ENCODE measurements around the gene WNK4.
A peak's percentile ranks its signal among the peaks of the same experiment; 100 is the strongest.

WNK4 gene

DNA sequence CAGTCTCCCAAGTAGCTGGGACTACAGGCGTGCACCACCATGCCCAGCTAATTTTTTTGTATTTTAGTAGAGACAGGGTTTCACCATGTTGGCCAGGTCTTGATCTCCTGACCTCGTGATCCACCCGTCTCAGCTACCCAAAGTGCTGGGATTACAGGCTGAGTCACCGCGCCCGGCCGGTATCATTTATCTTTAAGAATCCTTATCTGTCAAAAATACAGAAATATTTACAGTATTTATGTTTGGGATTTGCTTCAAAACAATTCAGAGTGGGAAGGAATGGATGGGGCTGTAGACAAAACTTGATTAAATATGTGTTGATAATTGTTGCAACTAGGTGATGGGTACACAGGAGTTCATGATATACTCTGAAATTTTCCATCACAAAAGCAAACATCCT lies 40.8 kb downstream of the WNK4 start:
- H3K9ac ChIP-seq (ENCODE audit: low read depth, low read length) = no peak overlapping the region

GRCh38 chr17:42827472-42827871 lies 47.1 kb downstream of the WNK4 start:
- WGBS = 80% methylated on average over 1 of the region's 1 CpG
- Histone ChIP-seq H3K9me3 (ENCODE audit: insufficient read depth, low read depth, low read length) (no peaks in the 10 kb centered on the region), H3K27me3 (ENCODE audit: insufficient read depth, low read length) (peaks cover 18% of the 10 kb centered on the region; the same call in 1 of the 2 replicates), H3K9ac (ENCODE audit: low read depth, low read length) (no peak overlapping the region), H3K27ac (ENCODE audit: low read depth, low read length) (no peak overlapping the region), H3K36me3 (ENCODE audit: insufficient read depth, low read length) (no peaks in the 10 kb centered on the region), H3K4me3 (ENCODE audit: low read length) (no peak overlapping the region), H3K4me1 (ENCODE audit: insufficient read depth, low read length) (peaks cover 5% of the 10 kb centered on the region; the same call in 1 of the 2 replicates)

More for the DNA sequence above, 40.8 kb downstream of the WNK4 start:
- Histone ChIP-seq H3K9me3 (ENCODE audit: insufficient read depth, low read depth, low read length) (no peaks in the 10 kb centered on the region), H3K36me3 (ENCODE audit: insufficient read depth, low read length) (peaks cover 50% of the 10 kb centered on the region), H3K27me3 (ENCODE audit: insufficient read depth, low read length) (no peaks in the 10 kb centered on the region), H3K4me3 (ENCODE audit: low read length) (no peak overlapping the region), H3K27ac (ENCODE audit: low read depth, low read length) (no peak overlapping the region), H3K4me1 (ENCODE audit: insufficient read depth, low read length) (no peaks in the 10 kb centered on the region)
- 97% methylated on average over 3 of the region's 7 CpGs for WGBS

GRCh38 chr17:42830971-42831370 lies 50.6 kb downstream of the WNK4 start:
- H3K9me3 ChIP-seq (ENCODE audit: insufficient read depth, low read depth, low read length) = no peaks in the 10 kb centered on the region
- peaks cover 18% of the 10 kb centered on the region; the same call in 1 of the 2 replicates for H3K27me3 ChIP-seq (ENCODE audit: insufficient read depth, low read length)
- H3K36me3 ChIP-seq (ENCODE audit: insufficient read depth, low read length) = peaks cover 16% of the 10 kb centered on the region
- H3K4me3 ChIP-seq (ENCODE audit: low read length) = no peak overlapping the region
- no peak overlapping the region for H3K9ac ChIP-seq (ENCODE audit: low read depth, low read length)
- peaks cover 13% of the 10 kb centered on the region; the same call in 1 of the 2 replicates for H3K4me1 ChIP-seq (ENCODE audit: insufficient read depth, low read length)
- no peak overlapping the region for H3K27ac ChIP-seq (ENCODE audit: low read depth, low read length)

GRCh38 chr17:42832213-42832933 lies 52.0 kb downstream of the WNK4 start:
- WGBS = 59% methylated on average over 9 of the region's 9 CpGs
- H3K9ac ChIP-seq (ENCODE audit: low read depth, low read length) = peak overlapping the region; percentile 99
- peaks cover 13% of the 10 kb centered on the region; the same call in 1 of the 2 replicates for H3K4me1 ChIP-seq (ENCODE audit: insufficient read depth, low read length)
- H3K36me3 ChIP-seq (ENCODE audit: insufficient read depth, low read length) = peaks cover 28% of the 10 kb centered on the region
- H3K4me3 ChIP-seq (ENCODE audit: low read length) = peak overlapping the region; percentile 81
- H3K27ac ChIP-seq (ENCODE audit: low read depth, low read length) = peak overlapping the region; percentile 95
- H3K9me3 ChIP-seq (ENCODE audit: insufficient read depth, low read depth, low read length) = no peaks in the 10 kb centered on the region
- H3K27me3 ChIP-seq (ENCODE audit: insufficient read depth, low read length) = peaks cover 11% of the 10 kb centered on the region; the same call in 1 of the 2 replicates

DNA sequence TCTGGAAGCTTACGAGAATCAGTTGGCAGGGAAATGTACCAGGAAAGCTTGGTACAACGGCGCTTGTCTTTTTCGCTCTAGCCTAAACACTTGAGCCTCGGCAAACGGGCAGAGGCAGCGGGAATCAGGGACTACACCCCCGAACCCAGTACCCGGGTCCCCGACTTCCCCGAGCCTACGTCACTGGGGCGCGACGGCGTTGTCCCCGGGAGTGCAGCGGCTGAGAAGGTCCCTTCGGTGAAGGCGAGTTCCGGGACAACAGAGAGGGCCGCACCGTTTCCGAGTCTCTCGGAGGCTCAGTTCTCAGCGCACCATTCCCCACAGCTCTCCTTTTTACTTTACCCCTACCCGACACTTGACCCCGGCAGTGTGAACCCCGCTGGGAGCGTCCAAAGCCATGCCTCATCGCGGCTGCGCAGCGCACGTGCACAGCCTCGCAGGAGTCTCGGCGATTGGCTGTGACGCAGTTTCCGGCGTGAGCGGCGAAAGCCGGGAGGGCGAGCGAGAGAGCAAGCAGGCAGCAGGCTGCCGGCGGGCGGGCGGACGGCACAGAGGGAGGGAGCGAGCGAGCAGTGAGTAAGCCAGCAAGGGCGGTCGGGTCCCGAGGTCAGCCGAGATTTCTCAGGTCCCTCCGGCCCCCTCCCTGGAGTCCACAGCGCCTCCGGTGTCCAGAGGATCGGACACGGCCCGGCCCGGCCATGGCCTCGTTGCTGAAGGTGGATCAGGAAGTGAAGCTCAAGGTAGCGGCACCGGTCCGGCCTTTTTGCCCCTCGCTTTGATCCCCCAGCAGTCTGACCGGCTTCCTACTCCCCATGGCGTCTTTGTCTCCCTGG lies 52.7 kb downstream of the WNK4 start, which contains the start of gene PSME3:
Gene PSME3 (plus strand): TSS at position 464 of the 833 bp plus-strand sequence. CDS start 235 bp downstream, at position 699.
- H3K27ac ChIP-seq (ENCODE audit: low read depth, low read length) = peak within 1 kb of the TSS; percentile 95
- no peaks in the 10 kb centered on the region for H3K9me3 ChIP-seq (ENCODE audit: insufficient read depth, low read depth, low read length)
- peaks cover 35% of the 10 kb centered on the region for H3K36me3 ChIP-seq (ENCODE audit: insufficient read depth, low read length)

GRCh38 chr17:42833767-42834422 lies 53.5 kb downstream of the WNK4 start:
- Histone ChIP-seq H3K4me1 (ENCODE audit: insufficient read depth, low read length) (peaks cover 13% of the 10 kb centered on the region; the same call in 1 of the 2 replicates), H3K27me3 (ENCODE audit: insufficient read depth, low read length) (no peaks in the 10 kb centered on the region; the same call in 1 of the 2 replicates), H3K27ac (ENCODE audit: low read depth, low read length) (peak overlapping the region; percentile 95), H3K4me3 (ENCODE audit: low read length) (peak overlapping the region; percentile 81), H3K9ac (ENCODE audit: low read depth, low read length) (peak overlapping the region; percentile 99), H3K9me3 (ENCODE audit: insufficient read depth, low read depth, low read length) (no peaks in the 10 kb centered on the region), H3K36me3 (ENCODE audit: insufficient read depth, low read length) (peaks cover 43% of the 10 kb centered on the region)
- 7% methylated on average over 17 of the region's 18 CpGs for WGBS

More for the DNA sequence above, 52.7 kb downstream of the WNK4 start, which contains the start of gene PSME3:
- under 1% methylated on average over 71 of the region's 71 CpGs for WGBS
- Histone ChIP-seq H3K9ac (ENCODE audit: low read depth, low read length) (peak within 1 kb of the TSS; percentile 99), H3K4me3 (ENCODE audit: low read length) (peak within 1 kb of the TSS; percentile 81), H3K27me3 (ENCODE audit: insufficient read depth, low read length) (peaks cover 5% of the 10 kb centered on the region; the same call in 1 of the 2 replicates), H3K4me1 (ENCODE audit: insufficient read depth, low read length) (peaks cover 13% of the 10 kb centered on the region; the same call in 1 of the 2 replicates)

GRCh38 chr17:42835732-42836131 lies 55.3 kb downstream of the WNK4 start:
- no peaks in the 10 kb centered on the region for H3K27me3 ChIP-seq (ENCODE audit: insufficient read depth, low read length)
- H3K4me3 ChIP-seq (ENCODE audit: low read length) = no peak overlapping the region
- H3K9ac ChIP-seq (ENCODE audit: low read depth, low read length) = no peak overlapping the region
- H3K9me3 ChIP-seq (ENCODE audit: insufficient read depth, low read depth, low read length) = no peaks in the 10 kb centered on the region
- no peak overlapping the region for H3K27ac ChIP-seq (ENCODE audit: low read depth, low read length)
- peaks cover 13% of the 10 kb centered on the region; the same call in 1 of the 2 replicates for H3K4me1 ChIP-seq (ENCODE audit: insufficient read depth, low read length)
- H3K36me3 ChIP-seq (ENCODE audit: insufficient read depth, low read length) = peaks cover 60% of the 10 kb centered on the region
- 94% methylated on average over 6 of the region's 6 CpGs for WGBS

GRCh38 chr17:42841975-42842685 lies 61.7 kb downstream of the WNK4 start:
- H3K4me1 ChIP-seq (ENCODE audit: insufficient read depth, low read length) = no peaks in the 10 kb centered on the region
- H3K9me3 ChIP-seq (ENCODE audit: insufficient read depth, low read depth, low read length) = no peaks in the 10 kb centered on the region
- H3K4me3 ChIP-seq (ENCODE audit: low read length) = no peak overlapping the region
- WGBS = 93% methylated on average over 11 of the region's 11 CpGs
- H3K27ac ChIP-seq (ENCODE audit: low read depth, low read length) = no peak overlapping the region
- H3K9ac ChIP-seq (ENCODE audit: low read depth, low read length) = no peak overlapping the region
- peaks cover 84% of the 10 kb centered on the region for H3K36me3 ChIP-seq (ENCODE audit: insufficient read depth, low read length)
- H3K27me3 ChIP-seq (ENCODE audit: insufficient read depth, low read length) = no peaks in the 10 kb centered on the region

DNA sequence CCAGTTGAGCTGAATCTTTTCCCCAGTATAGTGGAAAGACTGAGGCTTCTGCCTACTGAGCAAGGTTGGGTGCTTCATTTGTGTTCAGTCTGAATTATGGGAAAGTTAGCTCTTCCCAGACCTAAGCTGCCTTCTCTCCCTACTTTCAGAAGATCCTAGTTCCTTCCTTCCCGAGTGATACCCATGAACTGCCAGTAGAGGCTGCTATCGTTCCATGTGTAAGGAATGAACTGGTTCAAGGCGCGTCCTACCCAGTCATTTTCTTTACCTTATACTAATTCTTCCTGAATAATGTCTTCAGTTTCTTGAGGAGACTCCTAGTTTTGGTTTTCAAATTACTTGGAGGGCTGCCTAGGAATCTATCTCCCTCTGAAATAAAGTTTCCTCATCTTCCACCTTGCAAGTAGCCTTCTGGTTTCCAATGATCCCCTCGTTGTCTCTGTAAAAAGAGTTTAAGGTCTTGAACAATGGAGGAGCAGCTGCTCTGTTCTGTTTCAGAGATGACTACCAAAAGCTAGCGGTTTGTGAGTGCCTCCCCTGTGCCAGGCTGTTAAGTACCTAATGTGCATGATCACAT lies 63.0 kb downstream of the WNK4 start:
- 64% methylated on average over 6 of the region's 6 CpGs for WGBS
- no peak overlapping the region for H3K27ac ChIP-seq (ENCODE audit: low read depth, low read length)
- H3K4me1 ChIP-seq (ENCODE audit: insufficient read depth, low read length) = no peaks in the 10 kb centered on the region
- peaks cover 71% of the 10 kb centered on the region for H3K36me3 ChIP-seq (ENCODE audit: insufficient read depth, low read length)
- no peaks in the 10 kb centered on the region for H3K27me3 ChIP-seq (ENCODE audit: insufficient read depth, low read length)
- H3K9me3 ChIP-seq (ENCODE audit: insufficient read depth, low read depth, low read length) = no peaks in the 10 kb centered on the region
- H3K4me3 ChIP-seq (ENCODE audit: low read length) = no peak overlapping the region
- no peak overlapping the region for H3K9ac ChIP-seq (ENCODE audit: low read depth, low read length)

- Histone ChIP-seq H3K4me3 (ENCODE audit: low read length) (no peak within 1 kb of the TSS), H3K27me3 (ENCODE audit: insufficient read depth, low read length) (no peaks in the 10 kb centered on the region), H3K9ac (ENCODE audit: low read depth, low read length) (no peak within 1 kb of the TSS), H3K36me3 (ENCODE audit: insufficient read depth, low read length) (peaks cover 63% of the 10 kb centered on the region), H3K4me1 (ENCODE audit: insufficient read depth, low read length) (no peaks in the 10 kb centered on the region), H3K27ac (ENCODE audit: low read depth, low read length) (no peak within 1 kb of the TSS), H3K9me3 (ENCODE audit: insufficient read depth, low read depth, low read length) (no peaks in the 10 kb centered on the region)
- WGBS = 95% methylated on average over 4 of the region's 4 CpGs
These were observed 63.9 kb downstream of the WNK4 start, which contains the start of gene AOC2 for GRCh38 chr17:42844271-42844670. AOC2 (plus strand) TSS chr17:42844580; CDS start chr17:42844627, 47 bp downstream.
